Motor neuron (in vitro differentiated cells): ENCODE data around the gene INPP4B. TPM values are rescaled to one million over a fixed set of nuclear protein-coding genes. Genes with fewer than 3 reads are reported as not detected.

Experiments
- ATAC-seq, 8 experiments: fragments of 200-7000 bp; cut with Tn5 transposase; replicated peaks in 6 of 8; 2 replicates each; pipeline ENCODE4 v1.8.0; 2021; ENCODE audit warnings: mild to moderate bottlenecking in 8 of 8, moderate library complexity in 8 of 8
- H3K27ac ChIP-seq, 2 donors: fragments of 250-450 bp; sonication (Bioruptor Pico); 2 replicates each; pipeline ENCODE4 v1.9.0; 2021; ENCODE audit warnings: antibody characterized with exemption in 2 of 2, mild to moderate bottlenecking in 2 of 2, moderate library complexity in 1 of 2
- H3K4me1 ChIP-seq, 2 donors: fragments of 250-450 bp; sonication (Bioruptor Pico); replicated peaks in 1 of 2; 2 replicates each; pipeline ENCODE4 v1.6.1; 2021; ENCODE audit warnings: antibody characterized with exemption in 2 of 2, mild to moderate bottlenecking in 2 of 2, moderate library complexity in 1 of 2
- H3K4me3 ChIP-seq, 5 donors: fragments of 250-450 bp; sonication (Bioruptor Pico); 2 replicates each; pipeline ENCODE4 v1.9.0; 2021; ENCODE audit warnings: antibody characterized with exemption in 5 of 5, mild to moderate bottlenecking in 5 of 5, moderate library complexity in 4 of 5
- WGBS, 10 experiments: fragments of 450-650 bp; shearing (Covaris generic); methylation state at CpG; one replicate each; pipeline ENCODE4 v1.0.0; 2022; 5-methylcytosine and 5-hydroxymethylcytosine counted together
- in situ Hi-C, 9 experiments: fragments of 400-800 bp; cut with MboI; loops; one replicate each; pipeline ENCODE4 v1.15.0; 2021; ENCODE audit warnings: low sequenced_read_pairs in 9 of 9, low pct_unique_long_range_greater_than_20kb in 2 of 9; ENCODE audit not compliant: unreplicated experiment in 9 of 9
- total RNA-seq, 8 experiments: library from RNA; unstranded; fragments of 300-600 nt; gene quantifications; 2 replicates each; pipeline versions ENCODE4 v1.2.3 to v1.2.4, GENCODE V29; 2022

The INPP4B gene
- total RNA-seq, 8 experiments from 2014 or later, result 0.54 to 62.3 (median 3.9) TPM

DNA sequence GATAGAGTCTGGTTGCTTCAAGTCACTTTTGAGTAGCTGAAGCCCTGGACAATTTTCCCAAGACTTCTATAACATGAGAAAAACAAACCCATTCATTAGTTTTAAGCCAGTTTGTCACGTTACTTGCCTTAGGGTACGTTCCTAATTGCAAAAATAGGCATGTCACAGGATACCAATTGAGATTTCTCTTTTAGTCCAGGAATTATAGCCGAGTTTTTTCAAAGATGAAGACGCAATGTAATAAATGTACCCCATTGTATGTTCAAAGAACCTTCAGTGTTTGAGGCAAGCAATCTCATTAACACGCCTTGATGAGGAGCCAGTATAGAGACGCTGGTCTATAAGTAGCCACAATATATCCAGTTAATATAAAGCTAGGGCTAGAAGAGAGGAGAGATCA lies 534.2 kb downstream of the INPP4B start:
- 70 to 100% (median 86%) methylated on average over 2 to 6 of the region's 6 CpGs; no CpG with 5 or more reads in 2 of the 10 experiments for WGBS, 10 experiments
- H3K4me3 ChIP-seq, result no peak overlapping the region
- no peak for ATAC-seq

DNA sequence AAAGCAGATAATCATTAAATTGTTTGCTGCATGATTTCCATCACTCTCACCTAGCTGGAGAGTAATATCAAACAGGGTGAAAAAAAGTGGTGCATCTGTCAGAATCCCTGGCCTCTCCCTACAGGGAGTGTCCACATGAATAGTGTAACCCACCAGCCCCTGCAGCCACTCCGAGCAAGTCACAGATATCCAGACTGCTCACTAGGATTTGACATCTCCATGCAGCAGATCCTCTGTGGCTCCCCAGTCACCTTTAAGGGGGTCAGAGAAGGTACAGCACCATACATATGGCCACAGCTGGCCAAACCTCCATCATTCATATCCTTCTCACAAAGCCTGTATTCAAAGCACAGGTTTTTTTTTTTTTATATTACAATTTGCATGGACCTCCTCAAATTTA lies 536.3 kb downstream of the INPP4B start:
- ATAC-seq, result peak in 1 of 8 experiments; percentile 16
- H3K4me1 ChIP-seq, result peaks cover 0 to 9% of the 10 kb centered on the region in 2 donors
- in situ Hi-C loops, result no loop called here
- no peak overlapping the region for H3K4me3 ChIP-seq
- WGBS, 10 experiments, result 80 to 100% (median 94%) methylated on average over 1 of the region's 1 CpG; no CpG with 5 or more reads in 6 of the 10 experiments
- H3K27ac ChIP-seq, result no peak overlapping the region

More for the DNA sequence above, 534.2 kb downstream of the INPP4B start:
- Histone ChIP-seq H3K27ac (no peak overlapping the region), H3K4me1 (peaks cover 0 to 6% of the 10 kb centered on the region in 2 donors)
- in situ Hi-C loops, result no loop called here

DNA sequence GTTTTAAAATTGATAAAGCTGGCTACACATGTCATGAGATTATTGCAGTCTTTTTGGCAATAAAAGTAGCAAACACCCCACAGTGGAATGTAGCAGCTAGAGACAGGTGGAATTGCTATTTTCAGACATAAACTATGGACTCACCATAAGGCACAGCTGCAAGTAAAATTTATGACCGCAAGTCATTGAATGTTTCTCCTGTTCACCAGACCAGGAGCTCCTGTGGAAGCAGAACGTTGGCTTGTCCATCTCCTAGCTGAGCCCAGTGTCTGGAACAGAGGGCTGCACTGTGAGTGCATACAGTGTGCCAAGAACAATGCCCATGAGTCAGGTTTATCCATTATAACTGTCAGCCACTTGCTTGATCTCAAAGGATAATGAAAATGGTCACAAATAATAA lies 538.2 kb downstream of the INPP4B start:
- WGBS, 10 experiments, result 55 to 100% (median 71%) methylated on average over 1 to 2 of the region's 2 CpGs
- Histone ChIP-seq H3K4me3 (no peak overlapping the region), H3K27ac (no peak overlapping the region), H3K4me1 (peaks cover 0 to 14% of the 10 kb centered on the region in 2 donors)
- in situ Hi-C loops, result no loop called here
- ATAC-seq, result peak in 4 of 8 experiments; percentile 33 to 67 (median 64)

DNA sequence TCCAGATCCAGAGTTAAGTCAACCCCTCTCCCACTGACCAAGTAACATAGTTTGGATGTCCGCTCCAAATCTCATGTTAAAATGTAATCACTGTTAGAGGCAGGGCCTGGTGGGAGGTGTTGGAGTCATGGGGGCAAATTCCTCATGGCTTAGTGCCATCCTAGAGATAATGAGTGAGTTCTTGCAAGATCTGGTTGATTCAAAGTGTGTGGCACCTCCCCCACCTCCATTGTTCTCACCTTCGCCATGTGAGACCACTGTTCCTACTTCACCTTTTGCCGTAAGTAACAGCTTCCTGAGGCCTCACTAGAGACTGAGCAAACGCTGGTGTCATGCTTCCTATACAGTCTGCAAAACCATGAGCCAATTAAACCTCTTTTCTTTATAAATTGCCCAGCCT lies 548.8 kb downstream of the INPP4B start:
- Histone ChIP-seq H3K4me3 (no peak overlapping the region), H3K27ac (no peak overlapping the region), H3K4me1 (no peaks in the 10 kb centered on the region)
- no peak for ATAC-seq
- in situ Hi-C loops, result loop anchor here in 1 of 9 experiments (25.0 kb wide), 1 partner anchor 415 kb away; no protein-coding TSS in a partner anchor
- 50 to 94% (median 75%) methylated on average over 1 to 4 of the region's 4 CpGs; no CpG with 5 or more reads in 2 of the 10 experiments for WGBS, 10 experiments

GRCh38 chr4:142293536-142293935 lies 552.6 kb downstream of the INPP4B start:
- H3K27ac ChIP-seq, result no peak overlapping the region
- in situ Hi-C loops, result loop anchor here in 1 of 9 experiments (25.0 kb wide), 1 partner anchor 419 kb away; no protein-coding TSS in a partner anchor
- no peak for ATAC-seq
- H3K4me3 ChIP-seq, result no peak overlapping the region
- no peaks in the 10 kb centered on the region for H3K4me1 ChIP-seq
- WGBS, 10 experiments, result 57 to 100% (median 93%) methylated on average over 1 to 4 of the region's 4 CpGs

GRCh38 chr4:142292231-142292630 lies 553.9 kb downstream of the INPP4B start:
- H3K27ac ChIP-seq, result no peak overlapping the region
- in situ Hi-C loops, result loop anchor here in 1 of 9 experiments (25.0 kb wide), 1 partner anchor 420 kb away; no protein-coding TSS in a partner anchor

DNA sequence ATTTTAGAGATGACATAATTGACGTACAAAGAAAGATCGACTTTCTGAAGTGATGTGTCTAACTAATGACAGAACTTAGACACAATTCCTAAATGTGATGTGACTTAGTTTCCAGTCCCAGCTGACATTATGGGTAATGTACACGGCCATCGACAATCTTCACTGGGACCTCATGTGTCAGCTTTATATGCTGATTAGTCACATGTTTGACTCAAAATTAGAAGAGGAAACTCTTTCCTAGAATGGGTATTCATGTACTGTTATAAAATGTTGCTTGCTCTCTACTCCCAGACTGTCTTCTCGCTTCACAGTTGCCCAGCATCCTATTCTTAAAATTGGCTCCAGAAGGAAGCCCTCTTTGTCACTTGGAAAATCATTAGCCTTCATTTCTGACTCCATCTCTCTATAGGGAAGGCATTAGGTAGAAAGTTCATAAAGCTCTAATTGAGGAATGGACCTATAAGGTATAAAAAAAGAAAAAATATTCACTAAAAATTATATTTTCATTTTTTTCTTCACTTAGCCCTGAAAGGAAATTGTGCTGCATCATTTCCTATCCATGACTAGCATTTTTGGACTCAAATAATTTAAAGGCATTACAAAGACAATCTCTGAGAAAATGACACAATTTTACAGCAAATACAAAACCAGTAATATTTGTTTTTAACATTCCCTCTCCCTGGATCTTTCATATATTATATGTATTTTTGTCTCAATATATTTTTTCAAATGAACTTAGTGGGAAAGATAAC lies 554.6 kb downstream of the INPP4B start:
- Histone ChIP-seq H3K27ac (no peak overlapping the region), H3K4me3 (no peak overlapping the region), H3K4me1 (no peaks in the 10 kb centered on the region)
- no peak for ATAC-seq
- 43 to 100% (median 95%) methylated on average over 1 to 5 of the region's 5 CpGs; no CpG with 5 or more reads in 1 of the 10 experiments for WGBS, 10 experiments
- in situ Hi-C loops, result loop anchor here in 1 of 9 experiments (25.0 kb wide), 1 partner anchor 421 kb away; no protein-coding TSS in a partner anchor

More at GRCh38 chr4:142292231-142292630, 553.9 kb downstream of the INPP4B start:
- ATAC-seq, result no peak
- Histone ChIP-seq H3K4me1 (no peaks in the 10 kb centered on the region), H3K4me3 (no peak overlapping the region)
- 38 to 100% (median 68%) methylated on average over 1 to 2 of the region's 2 CpGs for WGBS, 10 experiments

- ATAC-seq, result no peak
- Histone ChIP-seq H3K27ac (no peak overlapping the region), H3K4me3 (no peak overlapping the region), H3K4me1 (no peaks in the 10 kb centered on the region)
- in situ Hi-C loops, result loop anchor here in 1 of 9 experiments (25.0 kb wide), 1 partner anchor 425 kb away; no protein-coding TSS in a partner anchor
- 89 to 100% (median 96%) methylated on average over 1 to 8 of the region's 8 CpGs for WGBS, 10 experiments
Measured at GRCh38 chr4:142287371-142287770, 558.7 kb downstream of the INPP4B start.

GRCh38 chr4:142285222-142285583 lies 560.9 kb downstream of the INPP4B start:
- Histone ChIP-seq H3K4me3 (no peak overlapping the region), H3K27ac (no peak overlapping the region), H3K4me1 (no peaks in the 10 kb centered on the region)
- ATAC-seq, result no peak
- in situ Hi-C loops, result loop anchor here in 1 of 9 experiments (25.0 kb wide), 1 partner anchor 427 kb away; no protein-coding TSS in a partner anchor

GRCh38 chr4:142284402-142285221 lies 561.5 kb downstream of the INPP4B start:
- Histone ChIP-seq H3K4me3 (no peak overlapping the region), H3K27ac (no peak overlapping the region), H3K4me1 (no peaks in the 10 kb centered on the region)
- in situ Hi-C loops, result loop anchor here in 1 of 9 experiments (25.0 kb wide), 1 partner anchor 428 kb away; no protein-coding TSS in a partner anchor
- no peak for ATAC-seq
- 74 to 100% (median 92%) methylated on average over 4 to 9 of the region's 9 CpGs for WGBS, 10 experiments

DNA sequence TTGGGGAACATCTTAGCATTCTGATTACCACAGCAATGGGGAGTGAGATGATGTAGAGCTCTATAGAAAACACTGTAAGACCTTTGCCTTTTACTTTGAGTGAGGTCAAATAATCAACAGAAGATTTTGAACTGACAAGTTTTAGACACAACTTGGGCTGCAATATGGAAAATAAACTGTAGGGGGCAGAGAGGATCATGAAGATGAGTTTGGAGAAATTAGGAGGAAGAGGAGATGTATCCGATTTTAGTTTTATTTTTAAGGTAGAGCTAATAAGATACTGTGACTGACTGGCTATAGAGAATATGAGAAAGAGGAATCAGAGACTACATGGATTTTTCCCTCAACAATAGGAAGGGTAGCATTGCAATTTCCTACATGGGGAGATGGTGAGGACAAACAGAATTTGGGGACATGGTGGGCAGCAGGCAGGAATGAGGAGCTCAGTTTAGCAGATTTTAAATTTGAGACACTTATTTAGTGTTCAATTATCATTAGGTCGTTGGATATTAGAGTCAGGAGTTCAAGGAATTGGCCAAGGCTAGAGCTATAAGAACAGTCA lies 563.1 kb downstream of the INPP4B start:
- whole genome bisulfite sequencing, 10 experiments, result 0 to 33% (median 18%) methylated on average over 1 to 2 of the region's 2 CpGs; no CpG with 5 or more reads in 1 of the 10 experiments
- Histone ChIP-seq H3K4me1 (no peaks in the 10 kb centered on the region), H3K4me3 (no peak overlapping the region), H3K27ac (no peak overlapping the region)
- in situ Hi-C loops, result loop anchor here in 1 of 9 experiments (25.0 kb wide), 1 partner anchor 429 kb away; no protein-coding TSS in a partner anchor
- peak in 1 of 8 experiments; percentile 44 for ATAC-seq

GRCh38 chr4:142281999-142282398 lies 564.1 kb downstream of the INPP4B start:
- ATAC-seq, result no peak
- no peak overlapping the region for H3K27ac ChIP-seq
- WGBS, 10 experiments, result 89 to 100% (median 100%) methylated on average over 1 of the region's 1 CpG; no CpG with 5 or more reads in 3 of the 10 experiments
- H3K4me1 ChIP-seq, result no peaks in the 10 kb centered on the region
- in situ Hi-C loops, result loop anchor here in 1 of 9 experiments (25.0 kb wide), 1 partner anchor 430 kb away; no protein-coding TSS in a partner anchor
- no peak overlapping the region for H3K4me3 ChIP-seq
